Measurements from ENCODE around the gene RAB19. TPM values are rescaled to one million over a fixed set of nuclear protein-coding genes. Genes with fewer than 3 reads are reported as not detected.

RAB19 gene, protein sequence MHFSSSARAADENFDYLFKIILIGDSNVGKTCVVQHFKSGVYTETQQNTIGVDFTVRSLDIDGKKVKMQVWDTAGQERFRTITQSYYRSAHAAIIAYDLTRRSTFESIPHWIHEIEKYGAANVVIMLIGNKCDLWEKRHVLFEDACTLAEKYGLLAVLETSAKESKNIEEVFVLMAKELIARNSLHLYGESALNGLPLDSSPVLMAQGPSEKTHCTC
- not detected in 2 replicates for total RNA-seq (2014; rRNA removed; shearing (Covaris generic))
- polyA plus RNA-seq (2015; cell fraction: cytosol; rRNA removed) = not detected in 2 replicates
- not detected in 2 replicates for polyA plus RNA-seq (2015; cell fraction: nucleus; rRNA removed)

- no peak for DNase-seq (ENCODE audit: low read depth)
These were observed at the start of gene RAB19 for GRCh38 chr7:140403878-140404564. Gene RAB19, plus strand, starts transcription at chr7:140404058. Its CDS starts 3,589 bp downstream, at chr7:140407647.

DNA sequence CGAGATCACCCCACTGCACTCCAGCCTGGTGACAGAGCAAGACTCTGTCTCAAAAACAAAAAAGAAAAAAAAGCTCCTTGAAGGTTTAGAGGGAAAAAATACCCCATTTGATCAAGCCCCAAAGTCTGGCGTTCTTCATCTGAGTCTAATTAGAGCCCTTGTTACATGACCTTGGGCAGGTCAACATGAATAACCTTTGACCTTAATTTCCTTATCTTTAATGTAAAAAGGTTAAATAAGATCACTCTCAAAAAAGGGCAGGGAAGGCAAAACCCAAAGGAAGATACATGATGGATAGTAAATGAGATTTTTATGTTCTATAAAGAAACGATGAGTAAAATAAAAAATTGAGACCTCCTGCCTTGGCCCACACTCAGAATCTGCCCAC is 45.8 kb upstream of the RAB19 start:
- no peak for DNase-seq (ENCODE audit: low read depth)

- DNase-seq (ENCODE audit: low read depth) = no peak
These were observed 45.3 kb upstream of the RAB19 start for GRCh38 chr7:140358412-140359051.

DNA sequence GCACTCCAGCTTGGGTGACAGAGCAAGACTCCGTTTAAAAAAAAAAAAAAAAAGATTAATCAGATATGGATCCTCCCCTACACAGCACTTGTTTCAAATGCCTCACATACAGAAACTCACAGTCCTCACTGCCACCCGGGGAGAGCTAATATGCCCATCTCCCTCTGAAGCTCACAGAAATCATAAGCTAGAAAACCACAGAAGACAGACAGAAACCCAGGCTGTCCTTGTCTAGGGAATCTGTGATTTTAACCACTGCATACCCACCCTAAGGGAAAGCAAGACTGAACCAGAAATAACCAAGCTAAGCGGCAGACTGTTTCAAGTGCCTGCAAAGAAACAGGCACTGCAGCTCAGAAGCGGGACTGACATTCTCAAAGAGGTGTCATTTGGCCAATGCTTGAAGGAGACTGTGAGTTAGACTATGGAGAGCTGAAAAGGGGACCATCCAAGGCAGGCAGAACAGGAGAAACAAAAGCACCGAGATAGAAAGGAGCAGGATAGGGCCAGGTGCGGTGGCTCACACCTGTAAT is 43.1 kb upstream of the RAB19 start:
- no peak for DNase-seq (ENCODE audit: low read depth)

DNA sequence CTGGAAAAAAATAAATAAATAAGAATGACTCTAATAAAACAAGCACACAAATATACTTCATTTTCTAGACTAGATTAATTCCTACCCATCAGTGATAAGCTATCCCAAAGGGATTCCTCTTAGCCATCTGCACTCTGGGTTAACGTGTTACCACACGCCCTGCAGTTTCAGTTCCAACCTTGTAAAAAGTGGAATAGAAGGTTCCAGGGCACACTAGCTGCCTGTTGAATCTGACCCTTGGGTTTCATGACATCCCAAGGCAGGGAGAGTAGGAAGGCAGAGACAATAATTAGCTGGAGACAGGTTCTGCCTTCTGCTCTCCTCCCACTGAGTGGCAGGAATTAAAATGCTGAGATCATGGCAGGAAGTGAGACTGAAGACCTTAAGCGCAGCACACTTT is 39.0 kb upstream of the RAB19 start:
- DNase-seq (ENCODE audit: low read depth) = no peak

DNA sequence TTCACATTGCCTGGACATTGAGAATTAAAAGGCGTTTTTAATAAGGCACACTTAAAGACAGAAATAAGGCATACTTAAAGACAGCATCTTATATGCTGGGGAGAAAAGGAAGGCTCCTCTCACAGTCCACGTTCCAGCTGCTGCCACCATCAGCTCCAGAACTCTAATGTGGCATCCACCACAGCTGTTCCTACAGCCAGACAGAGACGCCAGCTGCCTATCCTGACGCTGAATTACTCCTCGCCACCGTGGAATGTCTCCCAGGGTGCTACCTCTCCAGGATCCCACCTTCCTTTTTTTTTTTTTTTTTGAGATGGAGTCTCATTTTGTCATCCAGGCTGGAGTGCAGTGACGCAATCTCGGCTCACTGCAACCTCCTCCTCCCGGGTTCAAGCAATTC is 36.3 kb upstream of the RAB19 start:
- no peak for DNase-seq (ENCODE audit: low read depth)

DNA sequence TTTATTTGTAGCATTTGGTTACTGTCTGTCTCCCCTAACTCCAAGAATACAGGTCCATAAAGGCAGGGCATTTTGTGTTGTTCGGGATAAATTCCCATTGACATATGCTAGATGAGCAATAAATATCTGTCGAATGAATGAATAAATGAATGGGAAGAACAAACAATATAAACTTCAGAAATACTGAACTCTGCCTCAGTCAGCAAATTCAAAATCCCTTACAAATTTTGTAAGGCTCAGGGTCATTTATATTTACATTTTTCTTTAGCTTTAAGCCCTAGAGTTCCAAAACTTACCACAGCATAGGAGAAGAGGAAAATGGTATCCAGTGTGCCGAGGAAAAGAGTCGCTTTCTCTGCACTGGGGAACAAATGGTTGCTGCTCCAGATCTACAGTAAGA is 34.6 kb upstream of the RAB19 start:
- DNase-seq (ENCODE audit: low read depth) = no peak

DNA sequence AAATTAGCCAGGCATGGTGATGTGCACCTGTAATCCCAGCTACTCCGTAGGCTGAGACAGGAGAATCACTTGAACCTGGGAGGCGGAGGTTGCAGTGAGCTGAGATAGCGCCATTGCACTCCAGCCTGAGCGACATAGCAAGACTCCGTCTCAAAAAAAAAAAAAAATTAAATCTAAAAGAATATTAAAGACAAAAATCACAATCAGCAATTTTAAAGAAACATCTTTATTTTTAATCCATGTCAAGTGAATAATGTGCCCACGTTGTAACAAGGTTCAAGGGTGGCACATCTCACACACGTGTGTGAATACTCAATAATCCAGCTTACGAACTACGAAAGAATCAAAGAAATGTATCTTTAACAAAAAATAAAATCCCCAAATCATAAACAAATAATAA is 28.5 kb upstream of the RAB19 start:
- no peak for DNase-seq (ENCODE audit: low read depth)

GRCh38 chr7:140375892-140376730 is 27.7 kb upstream of the RAB19 start:
- no peak for DNase-seq (ENCODE audit: low read depth)

DNA sequence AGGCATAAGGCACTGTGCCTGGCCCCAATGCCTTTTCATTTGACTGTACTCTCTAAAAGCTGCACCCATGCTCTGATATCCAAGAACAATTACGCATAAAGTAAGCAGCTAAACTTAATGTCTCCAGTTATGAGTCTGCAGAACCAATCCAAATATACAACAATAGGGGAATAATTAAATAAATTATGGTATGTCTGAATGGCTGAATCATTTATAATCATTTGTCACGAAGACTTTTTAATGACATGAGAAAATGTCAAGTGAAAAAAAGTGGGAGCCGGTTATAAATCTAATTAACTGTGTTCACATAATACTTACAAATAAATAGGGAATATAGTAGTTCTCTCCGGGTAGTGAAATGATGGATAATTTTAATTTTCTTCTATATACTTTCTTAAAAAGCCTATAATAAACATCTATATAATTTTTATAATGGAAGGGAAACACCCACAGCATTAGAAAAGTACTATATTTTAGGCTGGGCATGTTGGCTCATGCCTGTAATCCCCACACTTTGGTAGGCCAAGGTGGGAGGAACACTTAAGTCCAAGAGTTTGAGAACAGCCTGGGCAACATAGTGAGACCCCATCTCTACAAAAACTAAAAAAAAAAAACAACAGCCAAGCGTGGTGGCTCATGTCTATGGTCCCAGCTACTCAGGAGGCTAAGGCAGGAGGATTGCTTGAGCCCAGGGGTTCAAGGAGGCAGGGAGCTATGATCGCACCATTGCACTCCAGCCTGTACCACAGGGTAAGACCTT is 19.7 kb upstream of the RAB19 start:
- DNase-seq (ENCODE audit: low read depth) = no peak

GRCh38 chr7:140384894-140385545 is 18.8 kb upstream of the RAB19 start:
- DNase-seq (ENCODE audit: low read depth) = no peak

- DNase-seq (ENCODE audit: low read depth) = no peak
These were observed 14.4 kb upstream of the RAB19 start for GRCh38 chr7:140389445-140389844.

GRCh38 chr7:140390034-140390433 is 13.8 kb upstream of the RAB19 start:
- no peak for DNase-seq (ENCODE audit: low read depth)

- DNase-seq (ENCODE audit: low read depth) = peak; percentile 65
These were observed 13.2 kb upstream of the RAB19 start for GRCh38 chr7:140390466-140391190.

- DNase-seq (ENCODE audit: low read depth) = no peak
These were observed 12.2 kb upstream of the RAB19 start for GRCh38 chr7:140391634-140392033.

DNA sequence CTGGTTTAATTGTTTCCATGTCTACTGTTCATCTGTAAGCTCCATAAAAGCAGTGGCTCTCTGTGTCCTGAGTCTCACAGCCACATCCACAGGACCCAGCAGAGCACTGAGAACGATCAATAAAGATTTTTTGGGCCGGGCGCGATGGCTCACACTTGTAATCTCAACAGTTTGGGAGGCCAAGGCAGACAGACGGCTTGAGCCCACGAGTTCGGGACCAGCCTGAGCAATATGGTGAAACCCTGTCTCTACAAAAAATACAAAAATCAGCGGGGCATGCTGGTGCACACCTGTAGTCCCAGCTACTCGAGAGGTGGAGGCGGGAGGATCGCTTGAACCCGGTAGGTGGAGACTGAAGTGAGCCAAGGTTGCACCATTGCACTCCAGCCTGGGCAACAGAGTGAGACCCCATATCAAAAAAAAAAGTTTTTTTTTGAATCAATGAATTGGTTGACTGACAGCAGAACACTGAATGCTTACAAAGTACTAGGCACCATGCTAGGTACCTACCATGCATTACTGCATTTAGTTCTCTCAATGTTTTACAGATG is 10.0 kb upstream of the RAB19 start:
- no peak for DNase-seq (ENCODE audit: low read depth)

DNA sequence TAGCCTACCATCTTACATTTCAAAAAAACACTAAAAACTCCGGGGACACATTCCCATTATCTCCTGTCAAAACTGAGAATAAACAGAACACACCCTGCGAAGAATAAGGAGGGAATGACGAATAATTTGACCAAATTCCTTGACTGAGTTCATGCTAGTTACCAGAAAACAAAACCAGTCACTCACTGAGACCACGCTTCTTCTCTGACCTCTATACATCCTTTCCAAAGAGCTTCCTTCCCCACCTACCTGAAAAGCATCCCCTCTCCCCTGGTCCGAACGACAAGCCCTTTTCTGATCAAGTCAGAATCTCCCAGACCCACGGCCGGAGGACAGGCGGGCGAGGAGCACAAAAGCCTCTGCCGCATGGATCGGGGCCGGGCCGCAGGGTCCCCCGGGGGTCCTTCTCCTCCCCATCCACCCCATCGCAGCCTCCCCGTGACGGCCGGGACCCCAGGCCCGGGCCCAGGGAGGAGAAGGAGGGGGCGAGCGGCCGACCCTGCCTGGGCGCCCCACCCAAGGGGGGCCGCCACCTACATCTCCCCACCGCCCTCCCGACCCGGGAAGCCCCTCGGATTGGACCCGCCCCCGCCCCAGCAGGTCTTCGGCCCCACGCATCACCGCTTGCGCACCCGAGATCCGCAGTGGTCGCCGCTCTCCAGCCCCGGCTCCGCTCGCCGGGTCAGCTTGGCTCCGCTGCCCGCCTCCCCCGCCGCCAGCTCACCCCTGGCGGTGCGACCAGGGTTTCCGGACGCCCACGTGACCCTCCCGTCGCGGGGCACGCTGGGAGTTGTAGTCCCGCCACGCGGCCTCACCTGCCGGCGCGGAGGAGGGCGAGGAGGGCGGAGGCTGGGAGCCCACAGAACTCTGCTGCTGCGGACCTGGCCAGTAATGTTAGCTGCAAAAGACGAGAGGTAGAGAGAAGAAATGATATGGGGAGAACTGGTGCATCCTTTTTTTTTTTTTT is 5.8 kb upstream of the RAB19 start, which contains the start of gene SLC37A3:
TSS of gene SLC37A3 (minus strand) at position 747 of the 967 bp plus-strand sequence. CDS start 16,004 bp downstream, outside the sequence.
- DNase-seq (ENCODE audit: low read depth) = peak; percentile 65

DNA sequence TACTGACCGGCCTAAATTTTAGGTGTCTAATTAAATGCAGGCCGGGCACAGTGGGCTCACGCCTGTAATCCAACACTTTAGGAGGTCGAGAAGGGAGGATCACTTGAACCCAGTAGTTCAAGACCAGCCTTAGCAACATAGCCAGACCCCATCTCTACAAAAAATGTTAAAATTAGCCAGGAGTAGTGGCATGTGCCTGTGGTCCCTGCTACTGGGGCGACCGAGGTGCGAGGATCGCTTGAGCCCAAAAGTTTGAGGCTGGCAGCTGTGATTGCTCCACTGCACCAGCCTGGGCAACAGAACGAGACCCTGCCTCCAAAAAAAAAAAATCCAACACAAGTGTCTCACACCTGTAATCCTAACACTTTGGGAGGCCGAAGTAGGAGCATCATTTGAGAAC is 5.0 kb upstream of the RAB19 start:
- DNase-seq (ENCODE audit: low read depth) = no peak
